ENCODE data around the gene THTPA. TPM values are rescaled to one million over a fixed set of nuclear protein-coding genes. Genes with fewer than 3 reads are reported as not detected.

The THTPA gene
- total RNA-seq, 1 experiment from 2014 or later = 12.3 TPM

DNA sequence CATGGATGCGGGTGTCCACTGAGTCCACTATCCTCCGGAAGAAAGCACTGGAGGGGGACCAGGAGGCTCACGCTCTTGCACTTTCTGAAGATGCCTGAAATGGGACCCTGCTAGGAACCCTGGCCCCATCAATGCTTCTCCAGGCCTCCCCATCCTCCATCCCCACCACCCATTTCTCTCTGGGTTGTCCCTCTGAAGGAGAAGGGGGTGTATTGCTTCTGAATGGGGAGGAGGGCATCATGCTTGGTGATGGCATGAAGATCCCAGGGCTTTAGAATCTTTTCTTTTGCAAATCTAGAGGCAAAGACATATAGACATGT, 23.2 kb downstream of the THTPA start:
- H3K4me3 ChIP-seq (ENCODE audit: low read depth, low read length, poor library complexity, severe bottlenecking) = no peak overlapping the region

GRCh38 chr14:23579739-23580138, 23.7 kb downstream of the THTPA start:
- no TSS peak for BruUV-seq (replicated peaks)
- no peak for DNase-seq (ENCODE audit: low spot score)
- no peak overlapping the region for H3K4me3 ChIP-seq (ENCODE audit: low read depth, low read length, poor library complexity, severe bottlenecking)

More for the DNA sequence above, 23.2 kb downstream of the THTPA start:
- H3K36me3 ChIP-seq (ENCODE audit: insufficient read depth, low read length, poor library complexity, severe bottlenecking) = no peaks in the 10 kb centered on the region
- CTCF ChIA-PET = interaction anchor here (1.0 kb wide), 1 partner anchor 9 kb away, joined by 5 read pairs; no protein-coding TSS in a partner anchor
- intact Hi-C loops (cut with micrococcal nuclease; ENCODE audit: unreplicated experiment) = no loop called here
- H3K9me3 ChIP-seq (ENCODE audit: low read depth, low read length, poor library complexity, severe bottlenecking) = no peaks in the 10 kb centered on the region
- peaks cover 49% of the 10 kb centered on the region for H3K27me3 ChIP-seq (replicated peaks; ENCODE audit: insufficient read depth, low read depth, low read length, poor library complexity)
- BruUV-seq (replicated peaks) = no TSS peak
- no peak for TF ChIP-seq CTCF (conservative IDR thresholded peaks at IDR 0.05; ENCODE audit: low read depth, low read length)
- TF ChIP-seq EZH2 (IDR thresholded peaks at IDR 0.05; ENCODE audit: borderline replicate concordance, low read depth, low read length, poor library complexity, severe bottlenecking) = no peak
- no peak overlapping the region for H3K27ac ChIP-seq (ENCODE audit: low read depth, low read length, poor library complexity, severe bottlenecking)
- peaks cover 15% of the 10 kb centered on the region for H3K4me1 ChIP-seq (ENCODE audit: insufficient read depth, low read length, poor library complexity, severe bottlenecking)
- DNase-seq (ENCODE audit: low spot score) = no peak
- POLR2A ChIA-PET (ENCODE audit: low non-redundant PET) = no interaction called here

GRCh38 chr14:23580152-23580926, 24.3 kb downstream of the THTPA start:
- intact Hi-C loops (cut with micrococcal nuclease; ENCODE audit: unreplicated experiment) = no loop called here
- ChIA-PET CTCF (no interaction called here), POLR2A (ENCODE audit: low non-redundant PET) (no interaction called here)
- no peak for DNase-seq (ENCODE audit: low spot score)
- H3K36me3 ChIP-seq (ENCODE audit: insufficient read depth, low read length, poor library complexity, severe bottlenecking) = no peaks in the 10 kb centered on the region
- peaks cover 42% of the 10 kb centered on the region for H3K27me3 ChIP-seq (replicated peaks; ENCODE audit: insufficient read depth, low read depth, low read length, poor library complexity)
- peaks cover 15% of the 10 kb centered on the region for H3K4me1 ChIP-seq (ENCODE audit: insufficient read depth, low read length, poor library complexity, severe bottlenecking)
- TF ChIP-seq CTCF (conservative IDR thresholded peaks at IDR 0.05; ENCODE audit: low read depth, low read length) (no peak), EZH2 (IDR thresholded peaks at IDR 0.05; ENCODE audit: borderline replicate concordance, low read depth, low read length, poor library complexity, severe bottlenecking) (no peak)
- H3K27ac ChIP-seq (ENCODE audit: low read depth, low read length, poor library complexity, severe bottlenecking) = no peak overlapping the region
- no peaks in the 10 kb centered on the region for H3K9me3 ChIP-seq (ENCODE audit: low read depth, low read length, poor library complexity, severe bottlenecking)
- no TSS peak for BruUV-seq (replicated peaks)
- H3K4me3 ChIP-seq (ENCODE audit: low read depth, low read length, poor library complexity, severe bottlenecking) = no peak overlapping the region

More at GRCh38 chr14:23579739-23580138, 23.7 kb downstream of the THTPA start:
- no peaks in the 10 kb centered on the region for H3K36me3 ChIP-seq (ENCODE audit: insufficient read depth, low read length, poor library complexity, severe bottlenecking)
- intact Hi-C loops (cut with micrococcal nuclease; ENCODE audit: unreplicated experiment) = no loop called here
- H3K4me1 ChIP-seq (ENCODE audit: insufficient read depth, low read length, poor library complexity, severe bottlenecking) = peaks cover 15% of the 10 kb centered on the region
- ChIA-PET CTCF (no interaction called here), POLR2A (ENCODE audit: low non-redundant PET) (no interaction called here)
- H3K27ac ChIP-seq (ENCODE audit: low read depth, low read length, poor library complexity, severe bottlenecking) = no peak overlapping the region
- TF ChIP-seq CTCF (conservative IDR thresholded peaks at IDR 0.05; ENCODE audit: low read depth, low read length) (no peak), EZH2 (IDR thresholded peaks at IDR 0.05; ENCODE audit: borderline replicate concordance, low read depth, low read length, poor library complexity, severe bottlenecking) (no peak)
- peaks cover 48% of the 10 kb centered on the region for H3K27me3 ChIP-seq (replicated peaks; ENCODE audit: insufficient read depth, low read depth, low read length, poor library complexity)
- H3K9me3 ChIP-seq (ENCODE audit: low read depth, low read length, poor library complexity, severe bottlenecking) = no peaks in the 10 kb centered on the region
